ENCODE data around the gene CASP3.

GRCh38 chr4:184595430-184595829 is 53.8 kb downstream of the CASP3 start:
- no peak for TF ChIP-seq EZH2 (IDR thresholded peaks at IDR 0.05; ENCODE audit: borderline replicate concordance, low read depth, low read length, poor library complexity, severe bottlenecking)
- no peak for TF ChIP-seq CTCF (conservative IDR thresholded peaks at IDR 0.05; ENCODE audit: low read depth, low read length)
